NCI-H2107 (cell line): ENCODE measurements around the gene VAT1.
"Not testable (repeated sequence)": the region's sequence is repeated elsewhere in the genome, so short reads cannot be mapped to it uniquely, and the experiment has no call there.

Experiments used
- DNase-seq: peaks from one replicate; lab custom pipeline; 2025; lab: John Stamatoyannopoulos, UW

VAT1 gene

DNA sequence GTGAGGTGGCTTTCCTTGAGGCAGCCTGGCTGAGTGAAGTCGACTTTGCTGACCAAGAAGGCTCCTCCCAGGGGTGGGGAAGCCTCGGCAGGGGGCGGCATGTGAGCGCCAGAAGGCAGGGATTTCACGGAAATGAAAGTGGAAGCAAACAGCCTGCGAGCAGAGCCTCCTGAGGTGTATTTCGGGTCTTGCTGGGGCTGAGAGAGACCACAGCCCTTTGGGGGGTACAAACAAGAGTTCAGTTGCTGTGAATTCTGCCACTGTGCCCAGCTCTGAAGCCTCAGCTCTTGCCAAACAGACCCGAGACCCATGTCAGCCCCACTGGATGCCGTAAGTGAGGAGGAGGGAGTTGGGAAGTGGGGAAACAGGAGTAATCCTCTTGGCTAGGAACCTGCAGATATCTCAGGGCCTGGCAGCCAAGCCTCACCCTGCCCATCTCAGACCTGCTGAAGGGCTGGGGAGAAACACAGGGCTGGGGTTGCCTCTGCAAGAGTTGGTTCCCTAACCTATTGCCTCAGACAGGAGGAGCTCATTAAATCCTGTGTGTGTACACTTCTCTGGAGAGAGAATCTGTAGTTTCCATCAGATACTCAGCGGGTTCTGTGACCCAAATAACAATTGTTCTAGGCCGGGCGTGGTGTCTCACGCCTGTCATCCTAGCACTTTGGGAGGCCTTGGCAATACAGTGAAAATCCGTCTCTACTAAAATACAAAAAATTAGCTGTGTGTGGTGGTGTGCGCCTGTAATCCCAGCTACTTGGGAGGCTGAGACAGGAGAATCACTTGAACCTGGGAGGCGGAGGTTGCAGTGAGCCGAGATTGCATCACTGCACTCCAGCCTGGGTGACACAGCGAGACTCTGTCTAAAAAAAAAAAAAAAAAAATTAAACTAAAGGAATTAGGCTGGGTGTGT lies 15.3 kb downstream of the VAT1 start, which contains the start of gene IFI35:
Gene IFI35 (plus strand): TSS at position 146 of the 913 bp plus-strand sequence. CDS start 164 bp downstream, at position 310.
- DNase-seq: peak; percentile 21

DNA sequence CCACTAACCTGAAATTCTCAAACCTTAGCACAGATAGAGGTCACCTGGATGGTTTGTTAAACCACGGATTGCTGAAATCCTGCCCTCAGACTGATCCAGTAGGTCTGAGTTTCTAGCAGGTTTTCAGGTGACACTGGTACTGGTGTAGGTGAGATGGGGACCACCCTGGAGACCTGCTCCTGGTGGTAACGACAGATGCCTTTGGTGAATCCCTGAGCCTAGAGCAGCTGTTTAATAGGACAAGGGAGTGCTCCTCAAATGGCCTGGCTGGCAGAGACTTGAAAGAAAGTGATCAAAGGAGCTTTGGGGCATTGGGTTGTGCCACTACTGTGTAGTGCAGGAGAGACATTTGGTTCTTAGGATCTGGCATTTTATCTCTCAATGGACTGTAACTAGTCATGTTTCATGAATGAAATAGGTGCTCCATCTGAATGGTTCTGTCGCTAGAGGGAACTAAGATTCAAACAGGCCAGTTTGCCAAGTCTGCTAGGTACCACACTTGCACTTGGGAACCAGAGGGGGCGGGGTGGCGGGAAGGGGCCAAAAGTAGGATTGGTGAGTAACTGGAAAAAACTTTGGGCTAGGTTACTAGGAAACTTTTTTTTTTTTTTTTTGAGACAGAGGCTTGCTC lies 18.5 kb downstream of the VAT1 start:
- DNase-seq: no peak

DNA sequence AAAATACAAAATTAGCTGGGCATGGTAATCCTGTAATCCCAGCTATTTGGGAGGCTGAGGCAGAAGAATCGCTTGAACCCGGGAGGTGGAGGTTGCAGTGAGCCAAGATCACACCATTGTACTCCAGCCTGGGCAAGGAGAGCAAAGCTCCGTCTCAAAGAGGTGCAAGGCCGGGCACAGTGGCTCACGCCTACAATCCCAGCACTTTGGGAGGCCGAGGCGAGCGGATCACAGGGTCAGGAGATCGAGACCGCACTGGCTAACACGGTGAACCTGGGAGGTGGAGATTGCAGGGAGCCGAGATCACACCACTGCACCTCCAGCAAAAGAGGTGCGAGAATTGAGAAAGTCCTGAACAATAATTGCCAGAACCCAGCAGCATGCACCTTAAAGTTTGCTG lies 21.3 kb downstream of the VAT1 start:
- not testable (repeated sequence) for DNase-seq

DNA sequence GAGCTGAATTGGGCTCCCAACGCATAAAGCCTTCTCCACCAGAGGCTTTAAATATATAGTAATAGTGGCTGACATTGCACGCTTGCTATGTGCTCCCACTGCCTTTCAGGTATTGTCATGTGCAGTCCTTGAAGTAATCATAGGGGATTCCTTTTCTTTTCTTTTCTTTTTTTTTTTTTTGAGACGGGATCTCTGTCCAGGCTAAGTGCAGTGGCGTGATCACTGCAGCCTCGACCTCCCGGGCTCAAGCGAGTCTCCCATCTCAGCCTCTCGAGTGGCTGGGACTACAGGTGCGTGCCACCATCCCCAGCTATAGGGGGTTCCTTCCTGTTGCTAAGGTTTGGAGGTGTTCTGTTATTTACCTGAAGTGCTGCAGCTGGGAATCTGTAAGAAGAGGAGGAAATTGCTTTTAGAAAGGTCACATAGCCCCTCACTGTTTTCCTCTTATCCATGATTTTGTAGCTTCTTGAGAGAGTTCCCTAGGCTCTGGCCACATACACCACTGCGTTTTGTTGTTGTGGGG lies 23.1 kb downstream of the VAT1 start:
- DNase-seq: no peak

DNA sequence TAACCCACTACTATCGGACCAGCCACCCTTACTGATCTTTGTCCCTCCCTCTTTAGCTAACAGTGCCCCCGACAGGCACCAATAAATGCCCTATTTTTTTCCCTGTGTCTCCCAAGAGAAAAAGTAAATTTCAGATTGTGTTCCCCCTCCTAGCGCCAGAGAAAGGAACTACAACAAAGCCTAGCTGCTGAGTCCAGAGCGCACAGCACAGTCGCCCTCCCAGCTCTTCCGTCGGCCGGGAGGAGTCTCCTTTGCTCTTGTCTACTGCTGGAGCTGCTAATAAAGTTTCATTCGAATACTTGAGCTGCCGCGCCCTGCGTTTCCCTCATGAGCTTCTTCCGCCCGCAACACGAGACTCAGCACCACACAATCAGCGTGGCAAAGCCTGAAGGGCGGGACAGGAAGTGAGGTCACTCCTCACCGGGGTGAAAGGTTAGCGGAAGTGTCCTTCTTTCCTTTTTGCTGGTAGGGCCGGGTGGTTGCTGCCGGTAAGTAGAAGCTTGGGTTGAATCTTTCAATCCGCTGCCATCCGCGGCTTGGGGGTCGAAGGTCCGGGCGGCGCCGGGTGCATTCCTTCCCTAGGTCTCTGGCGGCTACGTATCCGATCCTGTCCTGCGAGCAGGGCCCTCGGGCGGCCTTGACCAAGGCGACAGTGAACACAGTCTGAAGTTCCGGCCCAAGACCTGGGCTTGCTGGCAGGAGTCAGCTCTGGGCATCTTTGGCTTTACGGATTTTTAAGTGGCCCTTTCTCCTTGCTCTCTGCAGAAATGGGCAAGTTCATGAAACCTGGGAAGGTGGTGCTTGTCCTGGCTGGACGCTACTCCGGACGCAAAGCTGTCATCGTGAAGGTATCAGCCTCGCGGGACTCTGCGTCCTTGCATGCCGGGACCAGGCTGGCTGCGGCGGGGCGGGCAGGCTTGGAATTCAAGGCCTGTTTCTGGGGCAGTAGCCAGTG lies 23.9 kb downstream of the VAT1 start, which contains the start of gene RPL27:
Gene RPL27 (plus strand): TSS at position 436 of the 955 bp plus-strand sequence. CDS start 332 bp downstream, at position 768.
- peak; percentile 97 for DNase-seq

DNA sequence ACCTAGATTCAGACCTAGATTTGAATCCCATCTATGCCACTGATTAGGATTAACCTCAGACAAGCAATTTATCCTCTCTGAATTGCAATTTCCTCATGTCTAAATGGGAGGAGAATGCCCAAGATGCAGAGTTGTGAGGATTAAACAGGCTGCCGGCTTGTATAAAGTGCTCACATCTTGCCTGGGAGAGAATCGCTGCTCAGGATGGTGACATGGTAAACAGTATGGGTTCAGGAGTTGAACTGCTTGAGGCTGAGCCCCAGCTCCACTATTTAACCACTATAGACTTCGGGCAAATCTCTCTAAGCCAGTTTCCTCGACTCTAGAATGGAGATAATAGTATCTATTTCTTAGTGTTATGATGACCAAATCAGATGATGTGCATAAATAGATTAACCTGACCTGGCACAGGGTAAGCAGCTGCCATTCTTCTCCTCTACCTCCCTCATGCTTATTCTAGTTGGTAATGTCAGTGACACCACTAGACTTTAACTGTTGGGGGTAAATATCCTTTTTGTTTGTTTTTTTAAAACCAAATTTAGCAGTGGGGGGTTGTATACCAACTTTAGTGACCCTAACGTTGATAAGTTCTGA lies 24.7 kb downstream of the VAT1 start:
- no peak for DNase-seq

DNA sequence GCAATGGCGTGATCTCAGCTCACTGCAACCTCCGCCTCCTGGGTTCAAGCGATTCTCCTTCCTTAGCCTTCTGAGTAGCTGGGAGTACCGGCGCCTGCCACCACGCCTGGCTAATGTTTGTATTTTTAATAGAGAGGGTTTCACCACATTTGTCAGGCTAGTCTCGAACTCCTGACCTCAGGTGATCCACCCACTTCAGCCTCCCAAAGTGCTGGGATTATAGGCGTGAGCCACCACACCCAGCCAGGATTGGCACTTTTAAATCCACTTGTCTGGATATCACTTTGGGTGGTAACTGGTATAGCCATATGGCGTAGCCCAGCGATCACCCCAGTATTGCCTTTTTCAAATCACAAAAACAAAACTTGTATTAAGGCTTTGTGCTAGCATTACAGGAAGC lies 28.3 kb downstream of the VAT1 start:
- DNase-seq: not testable (repeated sequence)

DNA sequence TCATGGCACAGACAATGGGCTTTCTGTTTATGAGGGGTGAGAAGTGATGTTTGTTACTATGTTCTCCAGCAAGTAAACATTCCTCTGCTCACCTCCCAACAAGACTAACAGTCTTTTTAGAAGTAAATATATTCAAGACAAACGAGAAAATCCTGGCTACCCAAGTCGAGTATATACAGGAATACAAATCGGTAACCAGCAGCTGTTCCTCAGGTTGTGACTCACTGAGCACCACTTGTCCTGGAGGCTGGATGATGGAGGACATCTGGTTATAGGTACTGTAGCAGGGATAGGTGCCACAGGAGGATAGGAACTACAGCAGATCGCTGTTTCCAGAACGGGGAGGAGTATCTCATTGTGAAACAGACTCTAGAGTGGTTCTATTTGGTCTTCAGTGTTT lies 29.3 kb downstream of the VAT1 start:
- no peak for DNase-seq

DNA sequence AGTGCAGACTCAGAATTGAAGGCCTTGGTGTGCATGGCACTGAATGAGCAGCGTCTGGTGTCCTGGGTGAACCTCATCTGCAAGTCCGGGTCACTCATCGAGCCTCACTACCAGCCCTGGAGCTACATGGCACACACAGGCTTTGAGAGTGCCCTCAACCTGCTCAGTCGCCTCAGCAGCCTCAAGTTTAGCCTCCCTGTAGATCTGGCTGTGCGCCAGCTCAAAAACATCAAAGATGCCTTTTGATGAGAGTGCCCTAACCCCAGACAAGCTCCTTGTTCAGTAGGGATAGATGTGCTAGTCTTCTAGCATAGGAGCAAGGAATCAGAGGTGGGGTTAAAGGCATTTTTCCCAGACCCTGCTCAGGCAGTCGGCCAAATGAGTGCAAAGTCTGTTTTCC lies 30.7 kb downstream of the VAT1 start:
- no peak for DNase-seq

DNA sequence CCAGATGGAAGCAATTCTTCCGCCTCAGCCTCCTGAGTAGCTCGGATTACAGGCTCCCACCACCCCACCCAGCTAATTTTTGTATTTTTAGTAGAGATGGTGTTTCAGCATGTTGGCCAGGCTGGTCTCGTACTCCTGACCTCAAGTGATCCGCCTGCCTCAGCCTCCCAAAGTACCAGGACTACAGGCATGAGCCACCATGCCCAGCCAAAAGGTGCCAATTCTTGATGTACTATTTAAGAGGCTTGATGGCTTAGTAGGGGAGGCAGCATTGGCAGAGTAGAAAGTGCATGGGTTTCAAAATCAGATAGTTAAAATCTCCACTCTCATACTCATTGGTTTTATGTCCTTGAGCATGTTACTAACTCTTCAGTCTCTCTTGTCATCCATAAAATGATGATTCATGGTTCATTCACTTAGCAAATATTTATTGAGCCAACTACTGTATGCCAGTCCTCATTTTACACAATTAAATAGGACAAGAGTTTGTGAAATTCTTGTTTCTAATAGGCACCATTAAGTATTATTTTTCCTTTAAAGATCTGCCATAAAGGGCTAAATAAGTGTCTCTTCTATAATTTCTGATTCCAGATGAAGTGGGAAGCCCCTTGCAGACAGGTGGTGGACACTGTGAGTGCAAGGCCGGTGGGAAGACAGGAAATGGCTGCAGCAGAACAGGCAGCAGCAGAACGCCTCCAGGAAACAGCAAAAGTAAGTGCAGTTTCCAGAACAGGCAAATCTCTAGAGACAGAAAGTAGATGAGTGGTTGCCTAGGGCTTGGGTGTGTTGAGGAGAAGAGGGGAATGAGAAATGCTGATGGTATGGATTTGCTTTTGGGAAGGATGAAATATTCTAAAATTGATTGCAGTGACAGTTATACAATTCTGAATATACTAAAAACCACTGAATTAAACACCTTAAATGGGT lies 32.2 kb downstream of the VAT1 start:
- DNase-seq: no peak

DNA sequence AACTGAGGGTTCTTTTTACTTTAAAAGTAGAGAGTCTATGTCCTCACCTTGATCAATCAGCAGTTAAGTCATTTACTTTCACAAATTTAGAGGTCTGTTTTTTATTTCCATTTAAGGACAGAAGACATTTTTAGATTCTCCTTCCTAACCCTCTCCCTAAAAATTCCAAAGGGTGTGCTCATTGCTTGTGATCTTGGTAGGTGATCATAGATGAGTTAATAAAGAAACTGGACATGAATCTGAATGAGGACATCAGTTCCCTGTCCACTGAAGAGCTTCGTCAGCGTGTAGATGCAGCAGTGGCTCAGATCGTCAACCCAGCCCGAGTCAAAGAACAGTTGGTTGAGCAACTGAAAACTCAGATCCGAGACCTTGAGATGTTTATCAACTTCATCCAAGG lies 33.0 kb downstream of the VAT1 start:
- no peak for DNase-seq

DNA sequence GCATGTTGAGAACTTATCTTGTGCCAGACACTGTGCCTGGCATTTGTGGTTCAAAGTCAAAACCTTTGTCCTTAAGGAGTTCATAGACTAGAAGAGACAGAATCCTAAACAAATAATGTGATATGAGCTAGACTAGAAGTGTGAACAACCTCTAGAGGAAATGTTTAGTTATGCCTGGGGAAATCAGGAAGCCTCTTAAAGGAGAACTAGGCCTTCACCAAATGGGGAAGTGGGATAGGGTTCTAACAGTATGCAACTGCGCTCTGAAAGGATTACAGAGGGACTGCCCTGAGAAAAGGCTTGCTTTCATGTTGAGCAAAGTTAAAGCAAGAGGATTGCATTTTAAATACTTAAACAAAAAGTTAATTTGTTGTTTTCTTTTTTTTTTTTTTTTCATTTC lies 37.0 kb downstream of the VAT1 start:
- no peak for DNase-seq

DNA sequence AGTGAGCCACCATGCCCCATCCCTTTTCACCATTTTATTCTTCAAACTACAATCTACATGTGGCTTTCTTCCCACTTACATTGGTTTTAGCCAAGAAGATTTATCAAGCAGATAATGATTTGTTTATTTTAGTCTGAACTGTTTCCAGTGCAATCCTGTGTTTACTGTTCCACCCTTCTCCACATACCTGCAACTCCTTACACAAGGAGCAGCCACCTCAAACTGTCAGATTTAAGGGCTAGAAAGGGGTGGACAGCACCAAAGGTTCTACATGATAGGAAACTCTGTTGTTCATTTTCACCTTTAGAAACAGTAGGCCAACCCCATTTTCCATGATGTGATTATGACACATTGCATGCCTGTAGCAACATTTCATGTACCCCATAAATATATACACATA lies 39.9 kb downstream of the VAT1 start:
- DNase-seq: no peak

DNA sequence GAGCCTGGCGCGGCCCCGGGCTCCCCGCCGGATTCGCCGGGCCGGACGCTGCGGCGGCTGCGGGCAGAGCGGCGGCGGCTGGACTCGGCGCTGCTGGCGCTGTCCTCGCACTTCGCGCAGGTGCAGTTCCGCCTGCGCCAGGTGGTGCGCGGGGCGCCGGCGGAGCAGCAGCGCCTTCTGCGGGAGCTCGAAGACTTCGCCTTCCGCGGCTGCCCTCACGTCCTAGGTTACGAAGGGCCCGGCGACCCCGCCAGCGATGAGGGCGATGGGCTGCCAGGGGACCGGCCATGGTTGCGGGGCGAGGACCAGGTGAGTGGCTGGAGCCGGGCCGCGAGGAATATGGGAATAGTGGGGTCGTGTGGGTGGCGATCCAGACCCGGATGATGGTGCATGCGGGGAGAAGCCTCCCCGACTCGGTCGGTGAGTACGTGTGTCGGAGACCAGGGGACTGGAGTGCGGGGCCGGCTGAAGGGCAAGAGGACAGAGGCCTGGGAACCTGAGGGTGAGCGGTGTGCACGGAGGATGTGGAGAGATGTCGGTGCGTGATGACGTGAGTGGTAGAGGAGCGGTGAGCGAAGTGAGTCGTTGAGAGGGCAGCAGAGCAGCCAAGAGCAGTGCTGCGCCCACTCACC lies 41.3 kb downstream of the VAT1 start:
- DNase-seq: peak; percentile 13

DNA sequence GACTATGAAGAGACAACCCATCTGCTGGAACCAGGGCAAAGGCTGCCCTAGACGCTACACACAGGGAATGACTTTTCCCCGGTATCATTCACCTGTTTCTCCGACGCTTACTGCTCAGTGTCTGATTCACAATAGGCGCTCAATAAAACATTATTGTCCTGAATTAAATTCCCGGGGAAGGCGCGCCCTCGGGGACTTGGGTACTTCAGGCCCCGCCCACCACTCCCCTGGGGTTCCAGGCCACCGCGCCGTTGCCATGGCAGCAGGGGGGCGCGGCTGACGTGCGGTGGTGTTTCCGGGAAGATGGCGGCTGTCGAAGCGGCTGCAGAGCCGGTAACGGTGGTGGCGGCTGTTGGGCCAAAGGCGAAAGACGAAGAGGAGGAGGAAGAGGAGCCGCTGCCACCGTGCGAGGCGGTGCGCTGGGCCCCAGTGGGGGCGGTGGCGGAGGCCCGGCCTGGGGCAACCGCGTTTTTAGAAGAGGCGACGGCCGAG lies 41.9 kb downstream of the VAT1 start, which contains the start of gene RUNDC1:
Gene RUNDC1 (plus strand): TSS at position 292 of the 492 bp plus-strand sequence. CDS start 12 bp downstream, at position 304.
- peak; percentile 88 for DNase-seq

DNA sequence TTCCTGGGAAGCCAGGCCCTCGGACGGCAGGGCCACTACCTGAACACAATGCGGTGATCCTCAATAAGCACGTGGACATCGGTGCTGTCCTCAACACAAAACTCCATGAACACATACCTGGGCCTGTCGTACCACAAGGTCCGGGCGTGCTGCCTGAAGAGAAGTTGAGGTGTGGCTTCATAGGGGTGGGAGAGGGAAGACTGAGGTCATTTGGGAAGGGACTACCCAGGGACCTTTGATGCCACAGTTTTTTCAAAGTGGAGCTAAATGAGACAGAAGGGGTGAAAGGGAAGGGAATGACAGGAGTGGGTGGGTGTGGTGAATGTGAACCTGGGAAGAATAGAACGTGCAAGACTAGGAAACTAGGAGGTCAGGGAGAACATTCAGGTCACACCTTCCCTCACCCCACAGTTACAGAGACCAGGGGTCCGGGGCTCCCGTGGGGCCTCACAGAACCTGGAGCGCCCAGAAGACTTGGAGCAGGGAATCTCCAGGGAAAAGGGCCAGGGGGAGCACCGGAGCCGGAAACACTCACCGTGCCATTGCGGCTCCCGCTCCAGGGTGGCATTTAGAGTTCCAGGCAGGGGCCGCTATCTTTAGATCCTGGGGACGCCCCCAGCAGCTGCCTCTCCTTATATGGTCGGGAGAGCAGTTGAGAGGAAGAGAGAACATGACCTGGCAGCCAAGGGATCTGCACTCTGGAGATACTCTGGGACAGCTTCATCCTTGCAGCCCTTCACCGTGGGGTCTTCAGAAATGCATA lies 42.5 kb downstream of the VAT1 start, which contains the start of gene PTGES3L:
Gene PTGES3L (minus strand): TSS at position 570 of the 763 bp plus-strand sequence. CDS start 27 bp downstream, at position 543.
- DNase-seq: peak; percentile 31

DNA sequence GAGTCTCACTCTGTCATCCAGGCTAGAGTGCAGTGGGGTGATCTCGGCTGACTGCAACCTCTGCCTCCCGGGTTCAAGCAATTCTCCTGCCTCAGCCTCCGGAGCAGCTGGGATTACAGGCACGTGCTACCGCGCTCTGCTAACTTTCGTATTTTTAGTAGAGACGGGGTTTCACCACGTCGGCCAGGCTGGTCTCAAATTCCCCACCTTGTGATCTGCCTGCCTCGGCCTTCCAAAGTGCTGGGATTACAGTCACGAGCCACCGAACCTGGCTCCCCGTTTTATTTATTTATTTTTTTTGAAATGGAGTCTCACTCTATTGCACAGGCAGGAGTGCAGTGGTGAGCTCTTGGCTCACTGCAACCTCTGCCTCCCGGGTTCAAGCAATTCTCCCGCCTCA lies 46.5 kb downstream of the VAT1 start:
- DNase-seq: not testable (repeated sequence)

DNA sequence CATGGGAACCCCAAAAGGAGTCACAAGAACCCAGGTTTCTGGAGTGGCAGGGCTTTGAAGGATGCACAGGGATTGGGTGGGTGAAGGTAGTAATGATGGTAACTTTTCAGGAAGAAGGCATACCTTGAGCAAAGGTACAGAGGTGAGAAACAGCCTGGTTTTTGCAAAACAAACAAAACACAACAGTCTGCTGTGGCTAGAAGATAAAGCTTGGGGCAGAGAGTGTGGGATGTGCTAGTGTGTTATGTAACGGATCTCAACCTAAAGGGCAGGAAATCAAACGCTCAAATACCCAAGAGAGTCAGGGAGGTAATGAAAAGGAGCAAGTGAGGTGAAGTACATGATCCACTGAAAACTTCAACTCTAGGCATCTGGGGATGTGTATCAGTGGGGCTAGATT lies 46.9 kb downstream of the VAT1 start:
- no peak for DNase-seq
